ENCODE results near the gene FAAH. TPM values are rescaled to one million over a fixed set of nuclear protein-coding genes. Genes with fewer than 3 reads are reported as not detected.

FAAH gene
- total RNA-seq, 1 experiment from 2014 or later, result 25.9 TPM

DNA sequence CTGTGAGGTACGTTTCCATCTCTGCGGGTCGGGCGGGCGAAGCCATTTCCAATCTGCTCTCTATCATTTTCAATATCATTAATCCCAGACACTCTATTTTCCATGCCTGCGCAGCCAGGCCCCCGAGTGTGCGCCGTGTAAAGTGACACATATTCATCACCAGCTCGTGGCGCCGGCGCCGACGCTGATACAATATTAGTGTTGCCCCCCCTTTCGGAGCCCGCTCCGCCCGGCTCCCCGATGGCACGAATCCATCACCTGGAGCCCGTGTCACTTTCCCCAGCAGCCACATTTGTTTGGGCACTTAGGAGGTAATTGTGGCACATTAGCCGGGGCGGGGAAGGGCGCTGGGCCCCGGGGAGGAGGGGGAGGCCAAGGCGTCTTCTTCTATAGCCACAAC is 61.8 kb downstream of the FAAH start:
- ATAC-seq, result no peak
- H3K4me3 ChIP-seq (ENCODE audit: low read depth in 2 of 2, low read length in 2 of 2), result no peak overlapping the region
- BruUV-seq (replicated peaks), result no TSS peak
- no peaks in the 10 kb centered on the region for H3K9me3 ChIP-seq (ENCODE audit: control insufficient read depth, insufficient read depth, low read depth, low read length)
- H3K36me3 ChIP-seq (ENCODE audit: control insufficient read depth, insufficient read depth, low read length), result no peaks in the 10 kb centered on the region
- no peaks in the 10 kb centered on the region; the same call in 1 of the 2 replicates for H3K27me3 ChIP-seq (ENCODE audit: control insufficient read depth, insufficient read depth, low read length)
- no peak overlapping the region for H3K27ac ChIP-seq (ENCODE audit: low read length)
- CTCF ChIA-PET, result no interaction called here
- H3K4me1 ChIP-seq (ENCODE audit: control insufficient read depth, insufficient read depth, low read length), result no peaks in the 10 kb centered on the region
- intact Hi-C loops (cut with micrococcal nuclease; ENCODE audit: unreplicated experiment) (no loop called here), in situ Hi-C loops (cut with HindIII; ENCODE audit: low pct_unique_long_range_greater_than_20kb, low sequenced_read_pairs) (no loop called here)
- TF ChIP-seq, protein P1, sequence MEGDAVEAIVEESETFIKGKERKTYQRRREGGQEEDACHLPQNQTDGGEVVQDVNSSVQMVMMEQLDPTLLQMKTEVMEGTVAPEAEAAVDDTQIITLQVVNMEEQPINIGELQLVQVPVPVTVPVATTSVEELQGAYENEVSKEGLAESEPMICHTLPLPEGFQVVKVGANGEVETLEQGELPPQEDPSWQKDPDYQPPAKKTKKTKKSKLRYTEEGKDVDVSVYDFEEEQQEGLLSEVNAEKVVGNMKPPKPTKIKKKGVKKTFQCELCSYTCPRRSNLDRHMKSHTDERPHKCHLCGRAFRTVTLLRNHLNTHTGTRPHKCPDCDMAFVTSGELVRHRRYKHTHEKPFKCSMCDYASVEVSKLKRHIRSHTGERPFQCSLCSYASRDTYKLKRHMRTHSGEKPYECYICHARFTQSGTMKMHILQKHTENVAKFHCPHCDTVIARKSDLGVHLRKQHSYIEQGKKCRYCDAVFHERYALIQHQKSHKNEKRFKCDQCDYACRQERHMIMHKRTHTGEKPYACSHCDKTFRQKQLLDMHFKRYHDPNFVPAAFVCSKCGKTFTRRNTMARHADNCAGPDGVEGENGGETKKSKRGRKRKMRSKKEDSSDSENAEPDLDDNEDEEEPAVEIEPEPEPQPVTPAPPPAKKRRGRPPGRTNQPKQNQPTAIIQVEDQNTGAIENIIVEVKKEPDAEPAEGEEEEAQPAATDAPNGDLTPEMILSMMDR (IDR thresholded peaks at IDR 0.05), result no peak
- TF ChIP-seq, protein P2, sequence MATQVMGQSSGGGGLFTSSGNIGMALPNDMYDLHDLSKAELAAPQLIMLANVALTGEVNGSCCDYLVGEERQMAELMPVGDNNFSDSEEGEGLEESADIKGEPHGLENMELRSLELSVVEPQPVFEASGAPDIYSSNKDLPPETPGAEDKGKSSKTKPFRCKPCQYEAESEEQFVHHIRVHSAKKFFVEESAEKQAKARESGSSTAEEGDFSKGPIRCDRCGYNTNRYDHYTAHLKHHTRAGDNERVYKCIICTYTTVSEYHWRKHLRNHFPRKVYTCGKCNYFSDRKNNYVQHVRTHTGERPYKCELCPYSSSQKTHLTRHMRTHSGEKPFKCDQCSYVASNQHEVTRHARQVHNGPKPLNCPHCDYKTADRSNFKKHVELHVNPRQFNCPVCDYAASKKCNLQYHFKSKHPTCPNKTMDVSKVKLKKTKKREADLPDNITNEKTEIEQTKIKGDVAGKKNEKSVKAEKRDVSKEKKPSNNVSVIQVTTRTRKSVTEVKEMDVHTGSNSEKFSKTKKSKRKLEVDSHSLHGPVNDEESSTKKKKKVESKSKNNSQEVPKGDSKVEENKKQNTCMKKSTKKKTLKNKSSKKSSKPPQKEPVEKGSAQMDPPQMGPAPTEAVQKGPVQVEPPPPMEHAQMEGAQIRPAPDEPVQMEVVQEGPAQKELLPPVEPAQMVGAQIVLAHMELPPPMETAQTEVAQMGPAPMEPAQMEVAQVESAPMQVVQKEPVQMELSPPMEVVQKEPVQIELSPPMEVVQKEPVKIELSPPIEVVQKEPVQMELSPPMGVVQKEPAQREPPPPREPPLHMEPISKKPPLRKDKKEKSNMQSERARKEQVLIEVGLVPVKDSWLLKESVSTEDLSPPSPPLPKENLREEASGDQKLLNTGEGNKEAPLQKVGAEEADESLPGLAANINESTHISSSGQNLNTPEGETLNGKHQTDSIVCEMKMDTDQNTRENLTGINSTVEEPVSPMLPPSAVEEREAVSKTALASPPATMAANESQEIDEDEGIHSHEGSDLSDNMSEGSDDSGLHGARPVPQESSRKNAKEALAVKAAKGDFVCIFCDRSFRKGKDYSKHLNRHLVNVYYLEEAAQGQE (IDR thresholded peaks at IDR 0.05; ENCODE audit: insufficient read depth in 1 of 2, low read depth in 2 of 2, low read length in 1 of 2), result no peak
- TF ChIP-seq TCF7L2 (IDR thresholded peaks at IDR 0.05; ENCODE audit: low read depth, low read length) (no peak), SIN3A (IDR thresholded peaks at IDR 0.05; ENCODE audit: borderline replicate concordance, insufficient read depth, low read depth, low read length) (no peak), POLR2AphosphoS5 (IDR thresholded peaks at IDR 0.05; ENCODE audit: low read depth, low read length) (no peak)
- POLR2A ChIA-PET, result no interaction called here
- DNase-seq (ENCODE audit: low read depth, low spot score), result no peak

DNA sequence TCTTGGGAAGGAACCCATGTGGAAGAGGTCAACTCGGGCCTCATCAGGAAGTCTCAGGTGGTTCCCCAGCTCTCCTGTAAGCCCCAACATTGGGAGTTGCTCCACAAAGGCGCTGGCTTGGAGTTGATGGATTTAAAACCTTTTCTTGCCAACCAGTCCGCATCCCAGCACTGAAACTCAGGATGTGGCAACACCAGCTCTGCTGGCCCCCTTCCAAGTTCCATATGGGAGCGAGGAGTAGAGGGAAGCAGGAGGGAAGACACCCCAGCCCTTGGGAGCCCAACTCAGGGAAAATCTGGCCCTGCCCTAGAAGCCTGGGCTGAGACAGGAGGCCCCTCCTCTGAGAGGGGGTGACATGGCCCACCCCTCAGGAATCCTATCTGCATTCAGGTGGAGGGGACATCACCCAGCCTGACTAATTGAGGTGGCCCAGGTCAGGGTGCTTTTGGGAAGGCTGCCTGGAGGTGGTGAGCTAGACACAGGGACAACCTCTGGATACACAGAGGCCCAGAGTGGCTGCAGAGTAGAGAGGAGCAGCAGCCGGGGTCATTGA is 62.4 kb downstream of the FAAH start:
- intact Hi-C loops (cut with micrococcal nuclease; ENCODE audit: unreplicated experiment), result no loop called here
- no peak overlapping the region for H3K4me3 ChIP-seq (ENCODE audit: low read depth in 2 of 2, low read length in 2 of 2)
- no peak for DNase-seq (ENCODE audit: low read depth, low spot score)
- ChIA-PET POLR2A (no interaction called here), CTCF (no interaction called here)
- no peaks in the 10 kb centered on the region for H3K4me1 ChIP-seq (ENCODE audit: control insufficient read depth, insufficient read depth, low read length)
- no peak overlapping the region for H3K27ac ChIP-seq (ENCODE audit: low read length)
- no peaks in the 10 kb centered on the region for H3K9me3 ChIP-seq (ENCODE audit: control insufficient read depth, insufficient read depth, low read depth, low read length)
- no peak for ATAC-seq
- H3K27me3 ChIP-seq (ENCODE audit: control insufficient read depth, insufficient read depth, low read length), result no peaks in the 10 kb centered on the region; the same call in 1 of the 2 replicates
- no peaks in the 10 kb centered on the region for H3K36me3 ChIP-seq (ENCODE audit: control insufficient read depth, insufficient read depth, low read length)
- no TSS peak for BruUV-seq (replicated peaks)
- TF ChIP-seq POLR2AphosphoS5 (IDR thresholded peaks at IDR 0.05; ENCODE audit: low read depth, low read length), result no peak
- TF ChIP-seq, protein P2 (IDR thresholded peaks at IDR 0.05; ENCODE audit: insufficient read depth in 1 of 2, low read depth in 2 of 2, low read length in 1 of 2), result no peak
- in situ Hi-C loops (cut with HindIII; ENCODE audit: low pct_unique_long_range_greater_than_20kb, low sequenced_read_pairs), result no loop called here

Data from Panc1 (cell line).